IPS-18a (cell line): ENCODE results near the gene SLC9A9.

ENCODE experiments used
- H3K27ac ChIP-seq: one replicate; pipeline ENCODE4 v1.5.1; 2013; ENCODE audit warnings: low read length
- H3K27me3 ChIP-seq: one replicate; pipeline ENCODE4 v1.6.1; 2013; ENCODE audit warnings: mild to moderate bottlenecking, low read length; ENCODE audit not compliant: control insufficient read depth, insufficient read depth
- H3K36me3 ChIP-seq: one replicate; pipeline ENCODE4 v1.6.1; 2013; ENCODE audit warnings: low read depth, low read length; ENCODE audit not compliant: control insufficient read depth
- H3K4me1 ChIP-seq: one replicate; pipeline ENCODE4 v1.6.1; 2013; ENCODE audit warnings: low read depth, low read length; ENCODE audit not compliant: control insufficient read depth
- H3K4me3 ChIP-seq: one replicate; pipeline ENCODE4 v1.5.1; 2013; ENCODE audit warnings: low read length
- H3K9ac ChIP-seq: one replicate; pipeline ENCODE4 v1.6.1; 2013; ENCODE audit warnings: mild to moderate bottlenecking, low read length, moderate library complexity
- H3K9me3 ChIP-seq: one replicate; pipeline ENCODE4 v1.6.1; 2013; ENCODE audit warnings: low read depth, low read length; ENCODE audit not compliant: control insufficient read depth

SLC9A9 gene

GRCh38 chr3:143603774-143604173 lies 244.5 kb downstream of the SLC9A9 start:
- no peak overlapping the region for H3K27ac ChIP-seq
- no peak overlapping the region for H3K4me3 ChIP-seq
- H3K27me3 ChIP-seq: no peaks in the 10 kb centered on the region
- peaks cover 22% of the 10 kb centered on the region for H3K4me1 ChIP-seq
- no peaks in the 10 kb centered on the region for H3K9me3 ChIP-seq
- H3K36me3 ChIP-seq: no peaks in the 10 kb centered on the region
- H3K9ac ChIP-seq: no peak overlapping the region

GRCh38 chr3:143601723-143602484 lies 246.4 kb downstream of the SLC9A9 start:
- Histone ChIP-seq H3K9me3 (no peaks in the 10 kb centered on the region), H3K36me3 (no peaks in the 10 kb centered on the region), H3K4me1 (peaks cover 30% of the 10 kb centered on the region), H3K9ac (no peak overlapping the region), H3K4me3 (no peak overlapping the region), H3K27me3 (no peaks in the 10 kb centered on the region), H3K27ac (no peak overlapping the region)

- H3K27ac ChIP-seq: no peak overlapping the region
- H3K27me3 ChIP-seq: no peaks in the 10 kb centered on the region
- peaks cover 30% of the 10 kb centered on the region for H3K4me1 ChIP-seq
- no peaks in the 10 kb centered on the region for H3K9me3 ChIP-seq
- no peaks in the 10 kb centered on the region for H3K36me3 ChIP-seq
- no peak overlapping the region for H3K9ac ChIP-seq
- H3K4me3 ChIP-seq: no peak overlapping the region
Measured at GRCh38 chr3:143600756-143601718, 247.2 kb downstream of the SLC9A9 start.

GRCh38 chr3:143597774-143598652 lies 250.3 kb downstream of the SLC9A9 start:
- Histone ChIP-seq H3K27ac (no peak overlapping the region), H3K4me3 (no peak overlapping the region), H3K36me3 (no peaks in the 10 kb centered on the region), H3K4me1 (peaks cover 30% of the 10 kb centered on the region), H3K9me3 (no peaks in the 10 kb centered on the region), H3K27me3 (no peaks in the 10 kb centered on the region), H3K9ac (no peak overlapping the region)

- Histone ChIP-seq H3K36me3 (no peaks in the 10 kb centered on the region), H3K9ac (no peak overlapping the region), H3K4me1 (peaks cover 30% of the 10 kb centered on the region), H3K27ac (no peak overlapping the region), H3K27me3 (no peaks in the 10 kb centered on the region), H3K9me3 (no peaks in the 10 kb centered on the region), H3K4me3 (no peak overlapping the region)
Measured at GRCh38 chr3:143596957-143597642, 251.2 kb downstream of the SLC9A9 start.

GRCh38 chr3:143595456-143596077 lies 252.7 kb downstream of the SLC9A9 start:
- H3K27me3 ChIP-seq: no peaks in the 10 kb centered on the region
- H3K9ac ChIP-seq: no peak overlapping the region
- no peak overlapping the region for H3K4me3 ChIP-seq
- H3K27ac ChIP-seq: no peak overlapping the region
- H3K36me3 ChIP-seq: no peaks in the 10 kb centered on the region
- H3K9me3 ChIP-seq: no peaks in the 10 kb centered on the region
- peaks cover 17% of the 10 kb centered on the region for H3K4me1 ChIP-seq

- no peaks in the 10 kb centered on the region for H3K27me3 ChIP-seq
- H3K27ac ChIP-seq: no peak overlapping the region
- H3K36me3 ChIP-seq: no peaks in the 10 kb centered on the region
- H3K4me1 ChIP-seq: peaks cover 12% of the 10 kb centered on the region
- H3K4me3 ChIP-seq: no peak overlapping the region
- no peaks in the 10 kb centered on the region for H3K9me3 ChIP-seq
- no peak overlapping the region for H3K9ac ChIP-seq
Measured at GRCh38 chr3:143594206-143594605, 254.1 kb downstream of the SLC9A9 start.

- Histone ChIP-seq H3K9me3 (no peaks in the 10 kb centered on the region), H3K36me3 (no peaks in the 10 kb centered on the region), H3K4me3 (no peak overlapping the region), H3K27ac (no peak overlapping the region), H3K27me3 (no peaks in the 10 kb centered on the region), H3K4me1 (no peaks in the 10 kb centered on the region), H3K9ac (no peak overlapping the region)
Measured at GRCh38 chr3:143590660-143591059, 257.6 kb downstream of the SLC9A9 start.

- H3K4me3 ChIP-seq: no peak overlapping the region
- no peak overlapping the region for H3K9ac ChIP-seq
- H3K36me3 ChIP-seq: no peaks in the 10 kb centered on the region
- H3K4me1 ChIP-seq: no peaks in the 10 kb centered on the region
- no peak overlapping the region for H3K27ac ChIP-seq
- no peaks in the 10 kb centered on the region for H3K9me3 ChIP-seq
- H3K27me3 ChIP-seq: no peaks in the 10 kb centered on the region
Measured at GRCh38 chr3:143586576-143586975, 261.7 kb downstream of the SLC9A9 start.

- Histone ChIP-seq H3K9ac (no peak overlapping the region), H3K9me3 (no peaks in the 10 kb centered on the region), H3K36me3 (no peaks in the 10 kb centered on the region), H3K27ac (no peak overlapping the region), H3K4me3 (no peak overlapping the region), H3K27me3 (no peaks in the 10 kb centered on the region), H3K4me1 (no peaks in the 10 kb centered on the region)
Measured at GRCh38 chr3:143585720-143586456, 262.4 kb downstream of the SLC9A9 start.
